Activated CD8-positive, alpha-beta memory T cell treated with anti-CD3 and anti-CD28 coated beads, Interleukin-2, amount 50 U/mL, for 4 hours (primary cell): Measurements from ENCODE around the gene SIGLEC12.
"Not testable (repeated sequence)": the region's sequence is repeated elsewhere in the genome, so short reads cannot be mapped to it uniquely, and the experiment has no call there.

ENCODE experiments used
- DNase-seq: peaks from one replicate; pipeline ENCODE4 v3.0.0-alpha.2; 2020

SIGLEC12 gene

DNA sequence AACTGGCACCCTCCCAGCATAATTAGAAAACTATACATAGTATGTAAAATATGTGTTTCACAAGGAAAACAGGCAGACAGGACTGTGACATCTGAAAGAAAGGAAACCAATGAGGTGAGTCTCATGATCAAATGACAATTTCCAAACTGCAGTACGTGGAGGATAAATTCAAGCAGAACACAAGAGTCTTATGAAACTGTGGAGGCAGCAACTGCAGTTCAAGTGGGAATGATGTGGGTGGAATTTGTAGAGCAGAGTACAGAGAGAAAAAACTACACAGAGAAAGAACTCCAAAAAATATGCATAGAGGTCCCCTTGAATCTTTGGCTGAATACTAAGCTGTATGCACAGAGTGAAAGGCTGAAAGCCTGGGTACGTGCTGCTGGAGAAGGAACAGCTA lies 20.2 kb upstream of the SIGLEC12 start:
- no peak for DNase-seq

DNA sequence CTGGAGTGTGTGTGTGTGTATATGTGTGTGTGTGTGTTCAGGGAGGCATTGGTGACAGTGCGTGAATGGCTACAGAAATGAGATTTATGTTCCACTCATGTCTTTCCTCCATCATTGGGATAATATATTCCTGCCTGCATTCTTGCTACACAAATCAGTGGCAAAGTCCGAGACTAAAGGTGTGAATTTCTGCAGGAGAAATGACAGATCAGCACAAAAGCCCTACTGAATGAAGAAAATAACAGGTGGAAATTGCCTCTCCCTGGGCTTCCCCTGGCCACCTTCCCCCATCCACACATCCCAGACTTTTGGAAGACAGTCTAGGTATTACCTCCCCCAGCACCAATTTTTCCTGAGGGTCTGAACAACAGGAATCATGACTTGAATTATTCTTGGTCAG lies 19.8 kb upstream of the SIGLEC12 start:
- no peak for DNase-seq

DNA sequence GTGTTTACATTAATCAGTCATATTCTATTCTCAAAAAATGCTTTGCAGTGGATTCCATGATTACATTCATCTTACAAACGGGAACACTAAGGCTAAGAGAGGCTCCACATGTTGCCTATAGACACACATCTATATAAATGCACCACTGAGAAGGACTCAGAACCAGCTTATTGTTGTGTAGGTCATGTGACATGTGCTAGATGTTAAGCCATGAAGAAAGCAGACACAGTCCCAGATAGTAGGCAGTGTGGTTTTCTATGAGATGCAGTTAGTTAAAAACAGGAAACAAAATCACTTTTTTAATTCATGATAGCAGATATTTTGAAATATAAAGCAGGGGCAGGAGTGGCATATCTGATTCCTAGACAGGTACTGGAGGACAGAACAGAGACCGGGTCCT lies 19.1 kb upstream of the SIGLEC12 start:
- DNase-seq, result no peak

DNA sequence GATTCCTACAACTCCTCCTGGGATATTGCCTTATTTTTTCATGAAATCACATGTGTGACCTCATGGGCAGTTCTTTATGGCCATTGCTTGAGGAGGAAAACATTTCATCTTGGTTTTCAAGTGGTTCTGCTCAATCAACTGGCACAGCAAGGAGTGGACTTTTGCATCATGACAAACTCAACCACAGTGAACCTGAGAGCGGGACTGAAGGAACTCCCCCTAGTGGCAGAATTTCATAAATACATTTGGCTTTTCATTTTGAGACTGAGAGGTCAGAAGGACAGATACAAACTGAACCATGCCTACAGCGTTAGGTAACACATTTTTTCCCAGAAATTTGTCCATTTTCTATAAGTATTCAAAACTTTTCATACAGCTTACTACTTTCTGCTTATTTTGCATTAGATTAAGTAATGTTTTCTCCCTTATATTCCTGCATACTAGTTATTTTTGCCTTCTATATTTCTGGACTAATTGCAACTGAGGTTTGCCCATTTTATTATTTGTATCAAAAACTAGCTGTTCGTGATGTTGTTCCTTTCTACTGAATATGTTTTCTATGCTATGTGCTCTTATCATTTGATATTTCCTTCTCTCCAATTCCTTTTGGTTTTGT lies 13.4 kb upstream of the SIGLEC12 start:
- DNase-seq, result no peak

DNA sequence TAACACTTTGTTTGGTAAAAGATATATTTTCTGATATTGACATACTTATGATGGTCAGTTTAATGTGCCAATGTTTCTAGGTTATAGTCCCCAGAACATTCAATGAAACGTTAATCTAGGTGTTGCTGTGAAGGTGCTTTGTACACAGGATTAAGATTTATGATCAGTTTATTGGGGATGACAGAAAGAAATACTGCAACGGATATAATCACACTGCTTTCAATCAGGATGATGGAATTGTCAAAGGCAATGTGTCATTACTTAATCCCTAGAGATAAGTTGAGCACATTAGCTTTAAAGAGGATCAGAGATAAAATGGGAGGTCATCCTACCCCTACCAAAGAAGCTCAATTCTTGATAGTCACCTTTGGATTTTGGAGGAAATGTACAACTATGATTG lies 12.4 kb upstream of the SIGLEC12 start:
- no peak for DNase-seq

DNA sequence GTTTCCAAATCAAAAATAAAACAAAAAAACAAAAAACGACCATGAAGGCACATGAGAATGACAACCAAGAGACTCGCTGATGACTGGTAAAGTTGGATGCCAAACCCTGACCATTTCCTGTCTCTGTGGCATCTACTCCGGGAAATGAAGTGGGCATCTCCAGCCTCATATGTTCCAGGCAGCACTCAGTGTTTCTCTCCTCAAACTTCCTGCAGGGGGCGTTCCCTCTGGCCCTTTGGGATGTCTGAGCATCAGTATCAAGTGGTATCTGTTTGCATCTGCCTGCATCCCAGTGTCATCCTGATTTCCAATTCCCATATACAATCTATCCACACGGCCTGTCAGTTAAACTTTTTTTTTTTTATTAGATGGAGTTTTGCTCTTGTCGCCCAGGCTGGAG lies 9.8 kb upstream of the SIGLEC12 start:
- DNase-seq, result no peak

DNA sequence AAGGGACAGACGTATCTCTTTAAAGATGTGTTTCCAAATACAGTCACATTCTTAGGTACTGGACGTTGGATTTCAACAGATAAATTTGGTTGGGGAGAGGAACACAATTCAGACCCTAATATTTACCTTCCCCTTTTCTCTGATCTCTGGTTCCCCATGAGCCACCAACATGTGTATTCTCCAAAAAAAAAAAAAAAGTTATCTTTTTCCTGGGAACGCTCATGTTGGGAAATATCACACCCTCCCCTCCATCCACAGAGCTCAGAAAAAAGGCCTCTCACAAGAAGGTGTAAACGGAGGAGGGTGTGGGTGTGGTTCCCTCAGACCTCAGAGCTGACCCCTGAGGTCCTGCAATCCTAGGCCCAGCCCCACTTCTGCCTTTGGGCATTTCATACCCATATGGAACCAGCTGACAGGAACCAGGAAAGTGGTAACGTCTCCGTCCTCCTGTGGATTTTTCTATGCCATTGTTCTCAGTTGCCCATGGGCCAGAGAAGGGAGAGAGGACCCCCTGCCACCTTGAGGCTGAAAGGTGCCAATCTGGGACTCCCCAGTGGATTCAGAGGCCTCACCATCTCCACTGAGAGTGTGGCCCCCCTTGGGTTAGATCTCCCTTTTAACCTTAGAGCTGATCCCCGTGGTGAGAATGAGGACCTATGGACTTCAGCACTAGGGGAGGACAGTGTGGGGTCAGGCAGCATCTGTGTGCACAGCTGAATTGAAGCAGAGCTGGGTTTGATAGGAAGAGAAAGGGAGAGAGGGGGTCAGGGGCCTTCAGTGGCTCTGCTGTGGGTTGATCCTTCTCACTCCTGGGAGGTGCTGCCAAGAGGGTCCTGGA lies 8.4 kb upstream of the SIGLEC12 start:
- no peak for DNase-seq

DNA sequence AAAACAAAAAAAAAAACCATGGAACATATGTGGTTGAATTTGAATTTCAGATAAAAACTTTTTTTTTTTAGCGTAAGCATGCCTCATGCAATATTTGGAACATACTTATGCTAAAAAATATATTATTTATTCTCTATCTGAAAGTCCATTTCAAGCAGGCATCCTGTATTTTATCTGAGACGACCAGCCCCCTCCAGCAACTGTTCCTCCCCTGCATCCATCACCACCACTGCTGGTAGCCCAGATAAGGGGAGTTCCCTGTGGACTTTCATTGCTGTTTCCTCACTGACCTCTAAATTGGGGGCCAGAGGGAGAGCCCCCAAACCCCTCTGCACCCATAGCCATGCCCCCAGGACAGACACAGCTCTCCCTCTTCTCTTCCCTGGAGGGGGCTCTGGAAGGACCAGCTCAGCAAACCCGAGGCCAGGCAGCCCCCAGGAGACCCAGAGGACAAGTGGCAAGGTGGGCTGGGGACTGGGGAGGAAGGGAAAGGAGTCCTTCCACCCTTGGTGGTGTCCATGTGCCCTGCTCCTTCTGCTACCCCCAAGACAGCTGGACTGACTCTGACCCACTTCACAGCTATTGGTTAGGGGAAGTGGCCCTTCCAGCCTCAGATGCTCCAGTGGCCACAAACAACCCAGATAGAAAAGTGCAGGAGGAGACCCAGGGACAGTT lies 6.6 kb upstream of the SIGLEC12 start:
- DNase-seq, result no peak

DNA sequence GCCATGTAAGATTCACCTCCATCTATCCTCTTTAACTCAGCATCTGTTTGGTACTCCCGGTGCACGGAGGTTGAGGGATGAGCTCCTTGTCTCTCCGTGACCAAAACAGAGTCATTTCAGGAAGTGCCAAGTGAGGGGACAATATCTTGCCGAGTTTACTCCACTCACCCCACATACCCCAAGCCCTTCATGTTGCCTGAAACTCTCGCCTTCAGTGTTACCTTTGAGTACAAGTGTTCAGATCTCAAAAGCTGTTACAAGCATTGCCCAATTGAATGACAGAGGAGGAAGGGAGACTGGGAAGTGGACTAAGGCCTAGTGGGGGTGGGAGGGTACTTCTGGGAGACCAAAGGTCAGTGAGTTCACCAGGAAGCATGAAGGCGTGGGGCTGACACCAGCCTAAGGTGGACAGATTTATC lies 6.0 kb upstream of the SIGLEC12 start:
- no peak for DNase-seq

DNA sequence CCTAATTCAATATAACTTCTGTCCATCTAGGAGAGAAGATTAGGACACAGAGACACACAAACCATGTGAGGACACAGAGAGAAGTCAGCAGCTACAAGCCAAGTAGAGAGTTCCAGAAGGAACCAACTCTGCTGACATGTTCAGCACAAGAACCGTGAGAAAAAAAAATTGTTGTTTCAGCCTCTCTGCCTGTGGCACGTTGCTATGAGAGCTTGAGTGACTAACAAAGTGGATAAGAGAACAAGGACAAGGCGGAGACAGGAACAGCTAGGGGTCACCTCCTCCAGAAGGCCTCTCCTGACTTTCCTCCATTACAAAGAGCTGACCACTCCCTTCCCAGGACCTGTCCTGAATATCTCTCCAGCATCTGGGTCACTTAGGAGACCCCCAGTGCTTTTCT lies 5.6 kb upstream of the SIGLEC12 start:
- no peak for DNase-seq

DNA sequence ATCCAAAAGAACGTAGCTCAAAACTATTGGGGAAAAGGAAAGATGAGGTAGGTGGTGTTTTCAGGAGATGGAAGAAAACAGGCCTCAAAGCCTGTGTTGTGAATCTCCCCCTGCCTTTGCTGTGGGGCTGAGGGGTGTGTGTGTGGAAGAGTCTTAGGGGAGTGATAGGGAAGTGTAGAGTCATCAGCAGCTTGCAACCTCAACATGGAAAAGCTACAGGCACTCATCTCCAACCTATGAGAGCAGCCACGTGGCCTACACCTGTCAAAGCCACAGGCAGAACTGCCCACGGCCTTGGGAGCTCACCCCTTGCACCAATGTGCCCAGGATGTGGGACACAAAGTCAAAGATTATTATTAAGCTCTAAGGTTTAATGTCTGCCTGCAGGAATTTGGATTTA lies 4.3 kb upstream of the SIGLEC12 start:
- no peak for DNase-seq

DNA sequence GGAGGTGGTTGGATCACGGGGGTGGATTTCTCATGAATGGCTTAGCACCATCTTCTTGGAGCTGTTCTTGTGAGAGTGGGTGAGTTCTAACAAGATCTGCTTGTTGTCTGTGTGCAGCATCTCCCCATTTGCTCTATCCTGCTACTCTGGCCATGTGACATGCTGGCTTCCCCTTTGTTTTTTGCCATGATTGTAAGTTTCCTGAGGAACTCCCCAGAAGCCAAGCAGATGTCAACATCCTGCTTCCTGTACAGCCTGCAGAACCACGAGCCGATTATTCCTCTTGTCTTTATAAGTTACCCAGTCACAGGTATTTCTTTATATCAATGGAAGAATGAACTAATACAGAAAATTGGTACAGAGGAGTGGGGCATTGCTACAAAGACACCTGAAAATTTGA lies 2.3 kb upstream of the SIGLEC12 start:
- no peak for DNase-seq

DNA sequence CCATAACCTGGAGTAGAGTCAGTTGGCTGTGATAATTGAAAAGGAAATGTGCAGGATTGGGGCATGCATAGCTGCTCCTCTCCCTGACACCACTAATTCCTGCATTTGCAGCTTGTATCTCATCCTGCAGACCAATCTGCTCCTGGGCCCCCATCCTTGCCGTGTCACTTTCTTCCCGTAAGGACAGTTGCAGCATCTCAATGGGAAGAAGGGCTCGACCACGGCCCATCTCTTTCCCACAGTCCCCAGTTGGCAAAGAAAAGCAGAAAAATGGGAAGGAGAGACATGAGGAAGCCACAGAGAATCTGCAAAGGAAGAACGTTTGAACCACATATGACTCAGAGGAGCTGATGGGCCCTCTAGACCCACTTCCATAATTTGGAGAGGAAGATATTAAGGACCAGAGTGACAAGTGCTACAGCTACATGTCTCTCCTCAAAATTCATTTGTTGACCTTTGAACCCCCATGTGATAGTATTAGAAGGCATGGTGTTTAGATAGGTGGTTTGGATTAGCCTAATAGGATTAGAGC lies 1.8 kb upstream of the SIGLEC12 start:
- no peak for DNase-seq

DNA sequence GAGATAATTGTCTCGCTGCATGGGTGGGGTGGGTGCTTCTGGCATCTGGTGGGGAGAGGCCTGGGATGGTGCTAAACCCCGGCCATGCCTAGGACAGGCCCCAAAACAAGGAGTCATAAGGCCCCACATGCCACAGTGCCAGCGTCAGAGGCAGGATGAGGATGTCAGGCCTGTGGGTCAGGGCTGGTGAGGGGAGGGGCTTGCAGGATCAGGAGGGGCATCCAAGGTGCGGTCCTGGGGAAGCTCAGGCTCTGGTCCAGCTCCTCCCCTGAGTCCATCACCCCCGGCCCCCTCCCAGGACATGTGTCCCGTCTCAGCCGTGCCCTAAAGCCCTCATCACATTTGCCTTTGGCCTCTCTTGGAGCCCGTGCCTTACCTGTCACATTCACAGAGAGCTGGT lies 669 bp downstream of the SIGLEC12 start:
- not testable (repeated sequence) for DNase-seq

DNA sequence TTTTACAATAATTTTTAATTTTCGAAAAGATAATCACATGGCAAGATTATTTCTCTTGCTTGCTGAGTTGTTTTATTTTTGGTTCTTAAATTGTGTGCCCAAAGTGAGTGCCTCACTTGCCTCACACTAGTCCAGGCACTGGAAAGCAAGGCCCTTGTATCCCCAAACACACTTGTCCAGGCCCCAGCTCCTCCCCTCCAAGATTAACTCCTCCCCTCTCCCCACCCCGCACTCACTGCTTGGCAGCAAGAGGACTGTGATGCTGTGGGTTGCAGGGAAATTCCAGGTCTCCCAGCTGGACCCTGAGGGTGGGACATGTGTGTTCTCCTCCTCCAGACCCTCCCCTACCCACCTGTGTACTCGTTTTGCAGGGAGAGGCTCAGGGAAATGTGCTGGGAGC lies 3.9 kb downstream of the SIGLEC12 start:
- no peak for DNase-seq

DNA sequence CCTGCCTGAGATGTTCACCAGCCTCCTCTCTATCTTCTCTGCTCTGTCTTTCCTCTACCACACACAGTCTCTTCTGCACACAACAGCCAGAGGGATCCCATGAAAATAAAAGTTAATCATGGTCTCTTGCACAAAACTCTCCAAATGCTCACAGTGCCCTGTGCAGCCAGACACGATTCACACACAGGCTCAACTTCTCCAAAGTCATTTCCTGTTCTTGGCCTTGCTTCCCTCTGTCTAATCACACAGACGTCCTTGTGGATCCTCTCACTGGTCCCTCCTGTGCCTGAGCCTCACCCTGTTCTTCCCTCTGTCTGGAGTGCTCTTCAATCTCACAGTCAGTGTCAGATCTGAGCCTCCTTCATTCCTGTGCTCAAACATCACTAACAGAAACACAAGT lies 7.8 kb downstream of the SIGLEC12 start:
- DNase-seq, result no peak

DNA sequence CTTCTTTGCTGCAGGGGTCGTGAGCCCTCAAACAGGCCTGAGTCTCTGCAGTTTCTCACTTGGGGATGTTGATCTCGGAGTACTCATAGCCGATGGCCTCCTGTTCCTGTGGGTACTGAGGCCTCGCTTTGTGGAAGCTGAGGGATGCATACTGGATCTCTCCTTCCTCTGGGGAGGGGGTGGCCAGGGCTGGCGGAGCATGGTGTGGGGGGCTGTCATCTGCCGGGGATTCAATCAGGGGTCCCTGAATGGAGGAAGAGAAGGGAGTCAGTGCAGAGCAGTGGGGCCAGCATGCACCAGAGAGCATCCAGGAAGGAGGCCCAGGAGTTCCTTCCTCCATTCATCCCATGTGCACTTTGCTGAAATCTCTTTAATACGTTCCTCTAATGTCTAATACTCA lies 10.0 kb downstream of the SIGLEC12 start:
- no peak for DNase-seq

DNA sequence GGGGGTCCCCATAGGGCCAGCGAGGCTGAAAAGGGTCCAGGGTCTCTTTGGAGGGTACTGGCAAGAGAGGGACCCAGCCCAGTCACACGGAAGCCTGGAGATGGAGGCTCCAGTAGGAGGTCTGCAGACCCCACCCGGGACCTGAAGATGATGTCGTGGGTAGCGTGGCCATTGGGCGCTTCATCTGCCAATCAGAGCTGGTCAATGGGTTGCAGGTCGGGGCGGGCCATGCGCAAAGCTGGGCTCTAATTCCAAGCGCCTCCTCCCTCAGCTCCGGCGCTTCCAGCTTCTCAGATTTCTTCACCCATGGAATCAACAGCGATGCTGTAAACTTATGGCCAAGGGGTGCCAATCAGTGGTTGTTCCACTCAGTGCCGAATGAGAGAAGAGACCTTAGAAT lies 10.9 kb downstream of the SIGLEC12 start:
- no peak for DNase-seq

DNA sequence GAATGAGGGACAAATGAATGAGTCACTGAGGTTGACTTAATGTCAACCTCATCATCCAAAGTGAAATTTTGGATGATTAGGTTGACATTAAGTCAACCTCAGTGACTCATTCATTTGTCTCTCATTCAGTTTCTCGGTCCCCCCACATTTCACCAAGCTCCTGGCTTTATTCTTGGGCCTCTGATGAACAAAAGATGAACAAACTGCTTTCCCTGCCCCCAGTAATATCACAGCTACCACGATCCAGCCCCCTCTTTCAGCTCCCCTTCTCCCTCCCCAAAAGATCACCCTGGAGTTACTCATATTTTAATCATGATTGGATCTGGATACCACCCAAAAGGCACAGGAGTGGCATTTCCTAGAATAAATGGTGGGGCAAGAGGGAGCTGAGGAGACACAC lies 12.5 kb downstream of the SIGLEC12 start:
- no peak for DNase-seq

DNA sequence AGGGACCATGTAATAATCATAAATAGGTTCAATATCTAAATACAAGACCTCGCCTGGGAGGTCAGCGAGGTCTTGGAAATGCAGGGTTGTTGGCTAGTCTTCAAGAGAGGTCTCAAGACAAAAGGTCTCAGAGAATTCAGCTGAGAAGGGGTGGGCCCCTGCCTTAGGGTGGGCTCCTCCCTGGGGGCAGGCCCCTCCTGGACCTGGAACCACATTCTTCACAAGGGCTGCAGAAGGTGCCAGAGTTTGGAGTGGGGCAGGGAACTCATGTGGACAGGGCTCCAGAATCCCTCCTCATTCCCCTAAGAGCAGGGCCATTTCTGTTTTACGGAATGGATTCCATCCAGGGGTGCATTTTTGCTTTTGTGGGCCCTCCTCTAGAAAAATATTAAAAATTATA lies 13.1 kb downstream of the SIGLEC12 start:
- no peak for DNase-seq

DNA sequence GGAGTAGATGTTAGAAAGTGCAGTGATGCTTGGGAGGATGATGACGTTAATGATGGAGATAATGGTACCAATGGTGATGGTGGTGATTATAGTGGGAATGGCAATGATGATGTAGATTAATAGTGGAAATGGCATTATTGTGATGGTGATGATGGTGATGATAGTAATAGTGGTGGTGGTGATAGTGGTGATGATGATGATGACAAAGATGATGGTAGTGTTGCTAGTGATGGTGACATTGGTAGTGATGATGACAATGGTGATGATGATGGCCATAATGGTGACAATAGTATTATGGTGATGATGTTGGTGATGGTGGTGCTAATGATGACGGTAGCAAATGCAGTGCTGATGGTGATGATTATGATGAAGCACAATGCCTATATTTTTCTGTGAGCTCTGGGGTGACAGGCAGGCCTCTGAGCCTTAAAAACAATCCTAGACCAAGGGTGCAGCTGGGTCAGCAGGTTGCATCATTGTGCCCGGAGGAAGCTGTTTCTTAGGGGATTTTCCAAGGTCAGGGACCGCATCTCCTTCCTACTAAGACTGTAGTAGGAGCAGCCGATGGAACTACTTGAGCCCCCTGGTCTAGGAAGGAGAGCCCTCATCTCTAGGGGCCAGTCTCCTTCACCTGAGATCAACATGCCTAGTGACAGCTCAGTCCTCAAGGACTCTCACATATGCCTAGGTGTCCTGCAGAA lies 15.5 kb downstream of the SIGLEC12 start:
- DNase-seq, result no peak

DNA sequence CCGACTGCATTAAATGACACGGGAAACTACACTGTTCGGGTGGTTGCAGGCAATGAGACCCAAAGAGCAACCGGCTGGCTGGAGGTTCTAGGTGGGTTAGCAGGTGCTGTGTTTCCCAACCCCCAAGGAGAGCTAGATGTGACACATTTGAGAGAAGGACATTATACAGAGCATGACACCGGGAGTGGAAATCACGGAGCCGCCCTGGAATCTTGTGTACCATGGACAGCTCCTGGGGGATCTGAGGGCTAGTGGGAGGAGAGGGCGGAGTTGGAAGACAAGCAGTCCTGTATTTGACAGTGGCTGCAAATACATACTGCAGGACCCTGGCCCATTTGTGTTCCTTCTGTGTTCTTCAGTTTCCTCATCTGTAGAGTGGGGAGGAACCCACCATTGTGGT lies 21.0 kb downstream of the SIGLEC12 start:
- DNase-seq, result no peak
